ENCODE measurements around the gene PEPD. TPM values are rescaled to one million over a fixed set of nuclear protein-coding genes. Genes with fewer than 3 reads are reported as not detected.

The PEPD gene
- total RNA-seq, 1 experiment from 2014 or later: 18.3 TPM

- POLR2A ChIA-PET: no interaction called here
- TF ChIP-seq CTCF (IDR thresholded peaks at IDR 0.05; ENCODE audit: unreplicated experiment): no peak
- H3K27ac Mint-ChIP-seq (ENCODE audit: low read depth, unreplicated experiment): no peak overlapping the region
- no peak for DNase-seq (ENCODE audit: unreplicated experiment)
- no TSS peak for BruUV-seq (replicated peaks)
- H3K9me3 Mint-ChIP-seq (ENCODE audit: unreplicated experiment): no peaks in the 10 kb centered on the region
- H3K27me3 Mint-ChIP-seq (ENCODE audit: insufficient read depth, unreplicated experiment): no peaks in the 10 kb centered on the region
- intact Hi-C loops (cut with micrococcal nuclease): no loop called here
- H3K4me1 Mint-ChIP-seq (ENCODE audit: insufficient read depth, unreplicated experiment): no peaks in the 10 kb centered on the region
- CTCF ChIA-PET: interaction anchor here (0.9 to 28.9 kb wide), 6 partner anchors 10 to 367 kb away, joined by 3 to 530 read pairs (median 6); no protein-coding TSS in a partner anchor
- no peak overlapping the region for H3K4me3 Mint-ChIP-seq (ENCODE audit: unreplicated experiment)
- H3K36me3 Mint-ChIP-seq (ENCODE audit: insufficient read depth, unreplicated experiment): no peaks in the 10 kb centered on the region
These were observed 118.2 kb downstream of the PEPD start for GRCh38 chr19:33403221-33403972.

GRCh38 chr19:33402421-33403220 is 119.0 kb downstream of the PEPD start:
- Mint-ChIP-seq H3K27me3 (ENCODE audit: insufficient read depth, unreplicated experiment) (no peaks in the 10 kb centered on the region), H3K36me3 (ENCODE audit: insufficient read depth, unreplicated experiment) (no peaks in the 10 kb centered on the region), H3K27ac (ENCODE audit: low read depth, unreplicated experiment) (no peak overlapping the region), H3K9me3 (ENCODE audit: unreplicated experiment) (no peaks in the 10 kb centered on the region), H3K4me3 (ENCODE audit: unreplicated experiment) (no peak overlapping the region), H3K4me1 (ENCODE audit: insufficient read depth, unreplicated experiment) (no peaks in the 10 kb centered on the region)
- no TSS peak for BruUV-seq (replicated peaks)
- intact Hi-C loops (cut with micrococcal nuclease): no loop called here
- TF ChIP-seq CTCF (IDR thresholded peaks at IDR 0.05; ENCODE audit: unreplicated experiment): peak; percentile 14
- peak; percentile 27 for DNase-seq (ENCODE audit: unreplicated experiment)
- ChIA-PET POLR2A (no interaction called here), CTCF (interaction anchor here (0.9 to 28.9 kb wide), 3 partner anchors 11 to 164 kb away, joined by 4 to 530 read pairs (median 5); no protein-coding TSS in a partner anchor)

DNA sequence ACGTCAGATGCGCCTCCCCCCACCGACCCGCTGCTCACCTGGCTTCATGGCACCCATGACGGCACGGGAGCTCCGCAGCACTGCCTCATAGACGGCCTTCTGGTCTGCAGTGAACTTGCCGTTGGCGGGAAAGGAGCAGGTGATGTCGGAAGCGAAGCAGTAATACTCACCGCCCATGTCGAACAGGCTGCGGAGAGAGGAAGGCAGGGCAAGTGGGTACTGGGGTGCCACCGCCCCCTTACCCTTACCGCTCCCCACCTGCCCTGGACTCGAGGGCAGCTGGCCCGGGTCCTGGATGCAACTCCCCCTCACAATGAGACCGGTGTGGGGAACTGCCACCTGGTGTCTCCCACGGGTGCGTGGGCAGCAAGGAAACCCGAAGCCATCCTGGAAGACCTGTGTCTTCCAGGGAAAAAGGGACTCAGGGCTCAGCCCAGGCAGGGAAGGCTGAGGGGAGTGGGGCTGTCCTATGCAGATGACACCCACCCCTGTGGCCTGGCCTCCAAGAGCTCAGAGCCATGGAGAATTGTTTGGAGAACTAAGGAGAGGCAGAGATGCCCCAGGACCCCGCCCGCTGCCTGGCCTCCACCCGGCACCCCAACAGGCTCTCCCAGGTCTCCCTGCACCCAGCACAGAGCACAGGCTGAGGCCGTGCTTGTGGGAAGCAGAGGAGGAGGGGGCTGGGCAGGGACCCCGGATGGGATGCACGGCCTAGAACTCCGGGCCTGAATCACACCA is 119.7 kb downstream of the PEPD start:
- no peaks in the 10 kb centered on the region for H3K4me1 Mint-ChIP-seq (ENCODE audit: insufficient read depth, unreplicated experiment)
- BruUV-seq (replicated peaks): no TSS peak
- TF ChIP-seq CTCF (IDR thresholded peaks at IDR 0.05; ENCODE audit: unreplicated experiment): no peak
- no peaks in the 10 kb centered on the region for H3K9me3 Mint-ChIP-seq (ENCODE audit: unreplicated experiment)
- ChIA-PET POLR2A (no interaction called here), CTCF (interaction anchor here (28.9 kb wide), 1 partner anchor 163 kb away, joined by 530 read pairs; no protein-coding TSS in a partner anchor)
- intact Hi-C loops (cut with micrococcal nuclease): no loop called here
- no peak for DNase-seq (ENCODE audit: unreplicated experiment)
- H3K36me3 Mint-ChIP-seq (ENCODE audit: insufficient read depth, unreplicated experiment): no peaks in the 10 kb centered on the region
- no peak overlapping the region for H3K4me3 Mint-ChIP-seq (ENCODE audit: unreplicated experiment)
- no peak overlapping the region for H3K27ac Mint-ChIP-seq (ENCODE audit: low read depth, unreplicated experiment)
- no peaks in the 10 kb centered on the region for H3K27me3 Mint-ChIP-seq (ENCODE audit: insufficient read depth, unreplicated experiment)

All from MCF 10A (cell line).